Liver (tissue), 9 donors: ENCODE data around the gene UNC5CL. TPM values are rescaled to one million over a fixed set of nuclear protein-coding genes. Genes with fewer than 3 reads are reported as not detected.

Experiments
- DNase-seq: peaks from one replicate; pipeline ENCODE4 v3.0.0-alpha.2; 2017; ENCODE audit warnings: low spot score
- H3K27ac ChIP-seq, 2 donors: one replicate each; pipeline ENCODE4 v1.7.0; 2013; ENCODE audit warnings: inconsistent platforms in 2 of 2, low read length in 2 of 2, control low read depth in 1 of 2, low read depth in 1 of 2, mild to moderate bottlenecking in 1 of 2
- H3K27me3 ChIP-seq, 4 donors: one replicate each; pipeline versions ENCODE4 v1.6.1 to v1.7.0; 2013; ENCODE audit warnings: low read length in 3 of 4, inconsistent platforms in 1 of 4, mild to moderate bottlenecking in 1 of 4, moderate library complexity in 1 of 4; ENCODE audit not compliant: control insufficient read depth in 4 of 4, insufficient read depth in 4 of 4
- H3K36me3 ChIP-seq, 4 donors: one replicate each; pipeline versions ENCODE4 v1.6.1 to v1.7.0; 2013; ENCODE audit warnings: low read length in 3 of 4, mild to moderate bottlenecking in 3 of 4, low read depth in 1 of 4, moderate library complexity in 1 of 4; ENCODE audit not compliant: control insufficient read depth in 4 of 4, insufficient read depth in 3 of 4
- H3K4me1 ChIP-seq, 4 donors: one replicate each; pipeline versions ENCODE4 v1.6.1 to v1.7.0; 2013; ENCODE audit warnings: low read length in 3 of 4, mild to moderate bottlenecking in 3 of 4, moderate library complexity in 1 of 4; ENCODE audit not compliant: control insufficient read depth in 4 of 4, insufficient read depth in 4 of 4
- H3K4me3 ChIP-seq, 3 donors: one replicate each; pipeline versions ENCODE4 v1.6.1 to v1.7.0; 2013; ENCODE audit warnings: low read length in 3 of 3, control low read depth in 1 of 3, low read depth in 1 of 3, mild to moderate bottlenecking in 1 of 3
- H3K9ac ChIP-seq, 2 donors: one replicate each; pipeline ENCODE4 v1.7.0; 2013; ENCODE audit warnings: low read length in 2 of 2, mild to moderate bottlenecking in 2 of 2, moderate library complexity in 2 of 2, control low read depth in 1 of 2, low read depth in 1 of 2
- H3K9me3 ChIP-seq, 4 donors: one replicate each; pipeline versions ENCODE4 v1.6.1 to v1.7.0; 2013; ENCODE audit warnings: low read length in 3 of 4; ENCODE audit not compliant: control insufficient read depth in 4 of 4
- EGR1 ChIP-seq, 2 donors: IDR thresholded peaks; 2 replicates each; pipeline ENCODE4 v1.6.1; 2016 to 2018; ENCODE audit warnings: antibody characterized with exemption in 2 of 2, low read depth in 2 of 2
- FOXA1 ChIP-seq: IDR thresholded peaks from 2 replicates; pipeline ENCODE4 v1.6.1; 2016; ENCODE audit warnings: antibody characterized with exemption
- FOXA2 ChIP-seq: IDR thresholded peaks from 2 replicates; pipeline ENCODE4 v1.6.1; 2016; ENCODE audit warnings: antibody characterized with exemption
- GABPA ChIP-seq, 2 donors: IDR thresholded peaks in 1 of 2; conservative IDR thresholded peaks in 1 of 2; 2 replicates each; pipeline ENCODE4 v1.6.1; 2016; ENCODE audit warnings: antibody characterized with exemption in 2 of 2, mild to moderate bottlenecking in 1 of 2, moderate library complexity in 1 of 2
- HNF4A ChIP-seq, 2 donors: conservative IDR thresholded peaks; 2 replicates each; pipeline ENCODE4 v1.6.1; 2016; ENCODE audit warnings: antibody characterized with exemption in 2 of 2, mild to moderate bottlenecking in 2 of 2
- HNF4G ChIP-seq: IDR thresholded peaks from 2 replicates; pipeline ENCODE4 v1.6.1; 2016; ENCODE audit warnings: antibody characterized with exemption
- JUND ChIP-seq, 2 donors: IDR thresholded peaks; 2 replicates each; pipeline ENCODE4 v1.6.1; 2016; ENCODE audit warnings: antibody characterized with exemption in 2 of 2
- NR2F2 ChIP-seq: IDR thresholded peaks from 2 replicates; pipeline ENCODE4 v1.6.1; 2016; ENCODE audit warnings: antibody characterized with exemption
- RAD21 ChIP-seq, 2 donors: IDR thresholded peaks; 2 replicates each; pipeline ENCODE4 v1.6.1; 2016; ENCODE audit warnings: antibody characterized with exemption in 2 of 2, mild to moderate bottlenecking in 2 of 2
- RXRA ChIP-seq, 2 donors: IDR thresholded peaks; 2 replicates each; pipeline ENCODE4 v1.6.1; 2017 to 2018; ENCODE audit warnings: antibody characterized with exemption in 2 of 2, mild to moderate bottlenecking in 1 of 2
- SP1 ChIP-seq: IDR thresholded peaks from 2 replicates; pipeline ENCODE4 v1.6.1; 2018; ENCODE audit warnings: antibody characterized with exemption, mild to moderate bottlenecking
- TAF1 ChIP-seq: conservative IDR thresholded peaks from 2 replicates; pipeline ENCODE4 v1.6.1; 2016; ENCODE audit warnings: antibody characterized with exemption, mild to moderate bottlenecking
- YY1 ChIP-seq: IDR thresholded peaks from 2 replicates; pipeline ENCODE4 v1.6.1; 2016; ENCODE audit warnings: antibody characterized with exemption, mild to moderate bottlenecking
- WGBS: extraction: QIAGEN DNeasy Blood & Tissue Kit; methylation state at CpG from one replicate; pipeline ENCODE4 v1.1.7; 2013; 5-methylcytosine and 5-hydroxymethylcytosine counted together
- polyA plus RNA-seq, 2 donors: library from polyadenylated mRNA; stranded (reverse) in 1 of 2; unstranded in 1 of 2; fragments of 200-250 nt in 1 of 2; fragments of >200 nt in 1 of 2; fragmentation: Nextera tagmentation in 1 of 2; extraction: Ambion mirVana in 1 of 2; gene quantifications; one replicate each; pipeline versions ENCODE4 v1.2.1 to v1.2.3, GENCODE V29; 2013 to 2015
- total RNA-seq, 2 donors: library from RNA; depleted of rRNA; stranded (reverse); fragments of >200 nt; gene quantifications; one replicate each; pipeline ENCODE4 v1.2.3, GENCODE V29; 2014
- TF ChIP-seq, protein P1 (sequence below): fragments of 150-350 bp; IDR thresholded peaks from 2 replicates; pipeline ENCODE4 v1.5.1; 2017; ENCODE audit warnings: improper control_type of control experiment, low read depth, low read length; ENCODE audit not compliant: missing input control
- TF ChIP-seq, protein P2 (sequence below): IDR thresholded peaks from 2 replicates; pipeline ENCODE4 v1.6.1; 2016; ENCODE audit warnings: antibody characterized with exemption, mild to moderate bottlenecking
- TF ChIP-seq, protein P3 (sequence below): IDR thresholded peaks from 2 replicates; pipeline ENCODE4 v1.6.1; 2016; ENCODE audit warnings: antibody characterized with exemption
- TF ChIP-seq, protein P4 (sequence below): IDR thresholded peaks from 2 replicates; pipeline ENCODE4 v1.6.1; 2016; ENCODE audit warnings: antibody characterized with exemption
- TF ChIP-seq, protein P5 (sequence below): IDR thresholded peaks from 2 replicates; pipeline ENCODE4 v1.6.1; 2016; ENCODE audit warnings: antibody characterized with exemption
- donor health status: healthy.
- donor health status: healthy.
- donor health status: healthy.
- donor health status: healthy.
- donor health status: healthy.

The UNC5CL gene
- total and polyA plus RNA-seq, 4 donors = 4.7 to 41.9 (median 17.2) TPM

DNA sequence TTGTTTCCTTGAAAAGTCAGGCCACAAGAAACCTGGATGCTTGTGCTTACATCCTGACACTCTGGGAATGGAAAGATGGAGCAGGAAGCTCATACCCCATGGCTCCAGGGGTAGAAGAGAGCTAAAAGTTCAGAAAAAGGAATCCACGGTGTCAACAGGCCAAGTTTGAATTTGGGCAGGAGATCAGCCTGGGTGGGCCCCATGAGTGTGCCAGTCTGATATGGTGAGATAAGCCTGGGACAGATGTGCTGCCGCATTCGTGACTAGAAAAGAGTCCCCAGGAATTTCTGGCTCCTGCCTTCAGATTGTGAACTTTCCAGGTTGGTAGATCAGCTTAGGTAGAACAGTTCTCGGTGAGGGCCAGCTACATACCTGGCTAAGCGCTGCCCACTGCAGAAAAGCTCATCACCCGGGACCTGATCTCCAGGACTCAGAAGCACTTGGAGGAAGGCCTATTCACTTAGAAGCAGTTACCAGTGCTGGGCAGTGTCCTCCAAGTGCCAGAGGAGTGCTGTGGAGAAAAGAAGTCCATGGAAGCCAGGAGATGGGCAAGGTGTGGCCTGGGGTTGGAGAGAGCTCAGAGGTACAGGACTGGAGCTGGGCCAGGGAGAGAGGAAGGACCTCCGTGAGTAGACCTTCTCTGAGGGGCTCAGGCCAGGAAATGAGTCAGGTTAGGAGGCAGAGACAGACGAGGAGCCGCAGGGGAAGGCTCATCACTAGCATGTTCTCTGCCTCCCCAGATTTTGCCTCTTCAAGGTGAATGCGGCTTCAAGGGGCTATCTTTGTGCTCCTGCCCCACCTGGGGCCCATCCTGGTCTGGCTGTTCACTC, 3.4 kb upstream of the UNC5CL start, which contains the start of gene TSPO2:
Gene TSPO2 (plus strand): TSS at position 242 of the 830 bp plus-strand sequence. CDS start 519 bp downstream, at position 761.
- TF ChIP-seq HNF4A (conservative IDR thresholded peaks at IDR 0.05) (no peak), JUND (IDR thresholded peaks at IDR 0.05) (no peak), NR2F2 (no peak), RXRA (IDR thresholded peaks at IDR 0.05) (no peak), SP1 (no peak), FOXA1 (no peak), GABPA (IDR thresholded peaks at IDR 0.05 in 1 of 2, conservative IDR thresholded peaks at IDR 0.05 in 1 of 2) (no peak), HNF4G (no peak), TAF1 (no peak), EGR1 (IDR thresholded peaks at IDR 0.05; ENCODE audit: low read depth in 2 of 2) (no peak), FOXA2 (no peak), RAD21 (IDR thresholded peaks at IDR 0.05) (no peak), YY1 (no peak)
- TF ChIP-seq, protein P1, sequence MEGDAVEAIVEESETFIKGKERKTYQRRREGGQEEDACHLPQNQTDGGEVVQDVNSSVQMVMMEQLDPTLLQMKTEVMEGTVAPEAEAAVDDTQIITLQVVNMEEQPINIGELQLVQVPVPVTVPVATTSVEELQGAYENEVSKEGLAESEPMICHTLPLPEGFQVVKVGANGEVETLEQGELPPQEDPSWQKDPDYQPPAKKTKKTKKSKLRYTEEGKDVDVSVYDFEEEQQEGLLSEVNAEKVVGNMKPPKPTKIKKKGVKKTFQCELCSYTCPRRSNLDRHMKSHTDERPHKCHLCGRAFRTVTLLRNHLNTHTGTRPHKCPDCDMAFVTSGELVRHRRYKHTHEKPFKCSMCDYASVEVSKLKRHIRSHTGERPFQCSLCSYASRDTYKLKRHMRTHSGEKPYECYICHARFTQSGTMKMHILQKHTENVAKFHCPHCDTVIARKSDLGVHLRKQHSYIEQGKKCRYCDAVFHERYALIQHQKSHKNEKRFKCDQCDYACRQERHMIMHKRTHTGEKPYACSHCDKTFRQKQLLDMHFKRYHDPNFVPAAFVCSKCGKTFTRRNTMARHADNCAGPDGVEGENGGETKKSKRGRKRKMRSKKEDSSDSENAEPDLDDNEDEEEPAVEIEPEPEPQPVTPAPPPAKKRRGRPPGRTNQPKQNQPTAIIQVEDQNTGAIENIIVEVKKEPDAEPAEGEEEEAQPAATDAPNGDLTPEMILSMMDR = no peak
- TF ChIP-seq, protein P2, sequence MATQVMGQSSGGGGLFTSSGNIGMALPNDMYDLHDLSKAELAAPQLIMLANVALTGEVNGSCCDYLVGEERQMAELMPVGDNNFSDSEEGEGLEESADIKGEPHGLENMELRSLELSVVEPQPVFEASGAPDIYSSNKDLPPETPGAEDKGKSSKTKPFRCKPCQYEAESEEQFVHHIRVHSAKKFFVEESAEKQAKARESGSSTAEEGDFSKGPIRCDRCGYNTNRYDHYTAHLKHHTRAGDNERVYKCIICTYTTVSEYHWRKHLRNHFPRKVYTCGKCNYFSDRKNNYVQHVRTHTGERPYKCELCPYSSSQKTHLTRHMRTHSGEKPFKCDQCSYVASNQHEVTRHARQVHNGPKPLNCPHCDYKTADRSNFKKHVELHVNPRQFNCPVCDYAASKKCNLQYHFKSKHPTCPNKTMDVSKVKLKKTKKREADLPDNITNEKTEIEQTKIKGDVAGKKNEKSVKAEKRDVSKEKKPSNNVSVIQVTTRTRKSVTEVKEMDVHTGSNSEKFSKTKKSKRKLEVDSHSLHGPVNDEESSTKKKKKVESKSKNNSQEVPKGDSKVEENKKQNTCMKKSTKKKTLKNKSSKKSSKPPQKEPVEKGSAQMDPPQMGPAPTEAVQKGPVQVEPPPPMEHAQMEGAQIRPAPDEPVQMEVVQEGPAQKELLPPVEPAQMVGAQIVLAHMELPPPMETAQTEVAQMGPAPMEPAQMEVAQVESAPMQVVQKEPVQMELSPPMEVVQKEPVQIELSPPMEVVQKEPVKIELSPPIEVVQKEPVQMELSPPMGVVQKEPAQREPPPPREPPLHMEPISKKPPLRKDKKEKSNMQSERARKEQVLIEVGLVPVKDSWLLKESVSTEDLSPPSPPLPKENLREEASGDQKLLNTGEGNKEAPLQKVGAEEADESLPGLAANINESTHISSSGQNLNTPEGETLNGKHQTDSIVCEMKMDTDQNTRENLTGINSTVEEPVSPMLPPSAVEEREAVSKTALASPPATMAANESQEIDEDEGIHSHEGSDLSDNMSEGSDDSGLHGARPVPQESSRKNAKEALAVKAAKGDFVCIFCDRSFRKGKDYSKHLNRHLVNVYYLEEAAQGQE = no peak
- TF ChIP-seq, protein P3, sequence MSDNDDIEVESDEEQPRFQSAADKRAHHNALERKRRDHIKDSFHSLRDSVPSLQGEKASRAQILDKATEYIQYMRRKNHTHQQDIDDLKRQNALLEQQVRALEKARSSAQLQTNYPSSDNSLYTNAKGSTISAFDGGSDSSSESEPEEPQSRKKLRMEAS = no peak
- TF ChIP-seq, protein P4, sequence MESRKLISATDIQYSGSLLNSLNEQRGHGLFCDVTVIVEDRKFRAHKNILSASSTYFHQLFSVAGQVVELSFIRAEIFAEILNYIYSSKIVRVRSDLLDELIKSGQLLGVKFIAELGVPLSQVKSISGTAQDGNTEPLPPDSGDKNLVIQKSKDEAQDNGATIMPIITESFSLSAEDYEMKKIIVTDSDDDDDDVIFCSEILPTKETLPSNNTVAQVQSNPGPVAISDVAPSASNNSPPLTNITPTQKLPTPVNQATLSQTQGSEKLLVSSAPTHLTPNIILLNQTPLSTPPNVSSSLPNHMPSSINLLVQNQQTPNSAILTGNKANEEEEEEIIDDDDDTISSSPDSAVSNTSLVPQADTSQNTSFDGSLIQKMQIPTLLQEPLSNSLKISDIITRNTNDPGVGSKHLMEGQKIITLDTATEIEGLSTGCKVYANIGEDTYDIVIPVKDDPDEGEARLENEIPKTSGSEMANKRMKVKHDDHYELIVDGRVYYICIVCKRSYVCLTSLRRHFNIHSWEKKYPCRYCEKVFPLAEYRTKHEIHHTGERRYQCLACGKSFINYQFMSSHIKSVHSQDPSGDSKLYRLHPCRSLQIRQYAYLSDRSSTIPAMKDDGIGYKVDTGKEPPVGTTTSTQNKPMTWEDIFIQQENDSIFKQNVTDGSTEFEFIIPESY = no peak
- TF ChIP-seq, protein P5, sequence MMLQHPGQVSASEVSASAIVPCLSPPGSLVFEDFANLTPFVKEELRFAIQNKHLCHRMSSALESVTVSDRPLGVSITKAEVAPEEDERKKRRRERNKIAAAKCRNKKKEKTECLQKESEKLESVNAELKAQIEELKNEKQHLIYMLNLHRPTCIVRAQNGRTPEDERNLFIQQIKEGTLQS = no peak
- DNase-seq = peak; percentile 71
- H3K4me3 ChIP-seq = no peak within 1 kb of the TSS
- peak within 1 kb of the TSS; percentile 83 to 87 for H3K27ac ChIP-seq
- H3K36me3 ChIP-seq = no peaks in the 10 kb centered on the region
- H3K27me3 ChIP-seq = no peaks in the 10 kb centered on the region
- H3K4me1 ChIP-seq = peaks cover 10 to 67% (median 48%) of the 10 kb centered on the region in 4 donors
- no peak within 1 kb of the TSS for H3K9ac ChIP-seq
- no peaks in the 10 kb centered on the region for H3K9me3 ChIP-seq
- WGBS = 91% methylated on average over 10 of the region's 10 CpGs
